Renal cortex interstitium (tissue), 11 donors: Measurements from ENCODE around the gene GPS1. TPM values are rescaled to one million over a fixed set of nuclear protein-coding genes. Genes with fewer than 3 reads are reported as not detected.
"Not testable (repeated sequence)": the region's sequence is repeated elsewhere in the genome, so short reads cannot be mapped to it uniquely, and the experiment has no call there.

Experiments used
- DNase-seq, 11 donors: peaks; one replicate each; pipeline ENCODE4 v3.0.0-alpha.2; 2013; ENCODE audit warnings: low read depth in 9 of 11, low spot score in 4 of 11; ENCODE audit errors: extremely low read depth in 1 of 11
- polyA plus RNA-seq, 3 donors: library from polyadenylated mRNA; unstranded; fragments of 120-200 nt; gene quantifications; one replicate each; pipeline ENCODE4 v1.2.1, GENCODE V29; 2013; ENCODE audit not compliant: insufficient read length in 3 of 3

Gene GPS1
- polyA plus RNA-seq, 3 donors = 98.3 to 138 (median 132) TPM

DNA sequence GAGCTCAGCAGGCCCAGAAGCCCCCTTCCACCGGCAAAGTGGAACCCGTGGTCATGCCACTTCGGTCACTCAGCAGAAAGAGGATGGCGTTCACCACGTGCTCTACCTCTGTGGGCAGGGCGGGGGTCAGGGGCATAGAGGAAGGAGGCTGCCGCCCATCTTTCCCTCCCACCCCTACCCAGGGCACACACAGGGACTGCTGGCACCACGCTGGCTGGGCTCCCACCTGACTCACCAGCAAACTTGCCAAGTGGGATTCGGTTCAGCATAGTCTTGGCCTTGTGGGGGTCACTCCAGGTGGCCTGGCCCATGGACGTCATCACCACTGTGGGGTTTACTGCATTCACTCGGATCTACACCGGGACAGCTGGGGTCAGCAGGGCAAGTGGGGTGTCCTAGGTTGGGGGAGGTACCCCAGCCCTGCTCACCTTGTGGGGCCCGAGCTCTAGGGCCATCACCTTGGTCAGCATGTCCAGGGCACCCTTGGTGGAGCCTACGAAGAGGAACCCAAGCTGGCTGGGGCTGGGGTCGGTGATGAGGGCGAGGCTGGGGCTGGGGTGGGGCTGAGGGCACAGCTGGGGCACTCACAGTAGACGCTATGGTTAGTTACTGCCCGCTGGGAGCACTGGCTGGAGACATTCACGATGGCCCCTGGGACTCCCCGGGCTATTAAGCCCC is 15.6 kb upstream of the GPS1 start:
- no peak for DNase-seq

DNA sequence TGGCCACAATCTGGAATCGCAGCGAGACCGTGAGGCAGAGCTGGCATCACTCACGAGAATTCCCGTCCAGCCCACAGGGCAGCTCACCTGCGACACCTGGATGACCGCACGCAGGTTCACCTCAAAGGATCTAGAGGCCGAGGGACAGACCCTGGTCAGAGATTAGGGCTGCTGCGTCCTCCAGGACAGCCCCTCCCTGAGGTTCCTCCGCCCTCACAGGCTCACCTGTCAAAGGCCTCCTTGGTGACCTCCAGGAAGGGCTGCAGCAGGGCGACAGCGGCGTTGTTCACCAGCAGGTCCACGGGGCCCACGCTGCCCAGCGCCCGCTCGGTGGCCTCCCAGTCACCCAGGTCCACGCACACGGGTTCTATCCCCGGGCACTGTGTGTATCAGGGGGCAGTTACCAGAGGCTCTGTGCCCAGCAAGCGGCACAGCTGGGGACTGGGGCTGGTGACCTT is 15.0 kb upstream of the GPS1 start:
- DNase-seq = no peak

- peak; percentile 80 to 96 (median 91) for DNase-seq
These were observed 14.4 kb upstream of the GPS1 start, which contains the start of gene DCXR for GRCh38 chr17:82037092-82037888. TSS of gene DCXR (minus strand) at chr17:82037697. CDS start at chr17:82037682, 15 bp downstream.

GRCh38 chr17:82037889-82038195 is 13.9 kb upstream of the GPS1 start:
- DNase-seq = no peak

GRCh38 chr17:82038796-82039409 is 12.8 kb upstream of the GPS1 start:
- not testable (repeated sequence) for DNase-seq

- DNase-seq = no peak
These were observed 11.9 kb upstream of the GPS1 start for GRCh38 chr17:82039695-82040299.

GRCh38 chr17:82041144-82041814 is 10.4 kb upstream of the GPS1 start:
- no peak for DNase-seq

- no peak for DNase-seq
These were observed 9.0 kb upstream of the GPS1 start for GRCh38 chr17:82042649-82043048.

DNA sequence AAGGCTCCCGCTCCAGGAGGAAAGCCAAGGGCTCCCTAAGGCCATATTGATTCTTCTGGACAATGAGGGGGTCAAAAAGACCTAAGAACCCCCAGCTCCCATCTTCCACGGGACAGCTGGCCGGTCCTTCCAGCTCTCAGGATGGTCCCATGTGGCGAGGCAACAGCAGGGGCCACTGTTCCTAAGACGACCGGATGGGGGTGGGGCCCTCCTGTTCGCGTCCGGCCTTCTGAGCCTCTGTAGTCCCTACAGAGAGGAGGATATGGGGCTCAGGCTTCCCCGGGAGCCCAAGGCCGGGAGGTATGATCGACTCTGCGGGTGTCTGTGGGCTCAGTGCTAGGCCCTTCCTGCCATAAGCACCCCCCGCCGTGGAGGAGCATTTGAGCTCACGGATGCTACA is 8.2 kb upstream of the GPS1 start:
- no peak for DNase-seq

- DNase-seq = no peak
These were observed 5.7 kb upstream of the GPS1 start for GRCh38 chr17:82045936-82046484.

DNA sequence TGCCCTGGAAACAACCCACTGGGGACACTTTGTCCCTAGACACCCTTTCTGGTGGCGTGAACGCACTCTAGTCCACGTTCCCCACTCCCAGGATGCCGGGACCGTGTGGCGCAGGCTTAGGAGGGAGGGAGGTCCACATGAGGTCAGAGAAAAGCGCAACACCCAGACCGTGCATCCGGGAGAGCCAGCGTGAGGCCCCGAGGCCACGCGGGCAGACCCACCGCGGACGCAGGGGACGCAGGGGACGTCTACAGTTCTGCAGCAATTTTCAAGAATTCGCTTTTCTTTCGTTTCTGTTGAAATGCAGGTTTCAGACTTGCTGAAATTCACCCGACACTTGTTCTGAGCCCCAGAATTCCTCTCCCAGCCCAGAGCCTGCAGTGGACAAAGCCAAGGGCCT is 4.8 kb upstream of the GPS1 start:
- no peak for DNase-seq

- DNase-seq = no peak
These were observed 4.3 kb upstream of the GPS1 start for GRCh38 chr17:82047379-82047778.

- no peak for DNase-seq
These were observed 3.7 kb upstream of the GPS1 start for GRCh38 chr17:82047914-82048570.

DNA sequence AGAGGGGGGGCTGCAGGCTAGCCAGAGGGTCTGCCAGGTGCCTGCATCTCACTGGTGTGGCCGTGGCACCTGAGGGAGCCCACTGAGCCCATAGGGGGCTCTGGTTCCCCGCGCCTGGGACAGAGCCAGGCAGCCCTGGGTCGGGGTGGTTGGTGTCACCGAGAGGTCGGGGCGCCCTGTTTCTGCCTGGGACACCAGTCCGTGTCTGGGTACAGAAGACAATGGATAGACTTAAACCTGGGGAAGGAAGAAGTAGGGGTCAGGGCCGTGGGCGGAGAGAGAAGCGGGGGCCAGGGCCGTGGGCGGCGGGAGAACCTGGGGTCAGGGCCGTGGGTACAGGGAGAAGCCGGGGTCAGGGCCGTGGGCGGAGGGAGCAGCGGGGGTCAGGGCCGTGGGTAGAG is 3.1 kb upstream of the GPS1 start:
- no peak for DNase-seq

DNA sequence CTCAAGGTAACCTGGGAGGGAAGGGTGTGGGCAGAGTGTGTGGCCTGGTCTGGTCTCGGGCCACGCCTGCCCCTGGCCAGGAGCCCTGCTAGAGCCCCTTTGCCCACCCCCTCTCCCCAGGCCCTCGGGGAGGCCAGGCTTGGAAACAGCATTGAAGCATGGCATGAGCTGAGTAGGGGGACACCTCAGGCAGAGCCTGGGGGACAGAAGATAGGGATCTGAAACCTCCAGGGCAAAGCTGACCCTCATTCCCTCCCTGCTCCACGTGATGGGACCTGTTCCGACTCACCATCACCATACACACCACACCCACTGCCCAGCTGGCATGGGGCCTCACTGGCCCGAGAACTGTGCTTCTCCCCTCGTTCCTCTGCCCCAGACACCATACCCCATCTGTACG is 2.6 kb upstream of the GPS1 start:
- DNase-seq = no peak

DNA sequence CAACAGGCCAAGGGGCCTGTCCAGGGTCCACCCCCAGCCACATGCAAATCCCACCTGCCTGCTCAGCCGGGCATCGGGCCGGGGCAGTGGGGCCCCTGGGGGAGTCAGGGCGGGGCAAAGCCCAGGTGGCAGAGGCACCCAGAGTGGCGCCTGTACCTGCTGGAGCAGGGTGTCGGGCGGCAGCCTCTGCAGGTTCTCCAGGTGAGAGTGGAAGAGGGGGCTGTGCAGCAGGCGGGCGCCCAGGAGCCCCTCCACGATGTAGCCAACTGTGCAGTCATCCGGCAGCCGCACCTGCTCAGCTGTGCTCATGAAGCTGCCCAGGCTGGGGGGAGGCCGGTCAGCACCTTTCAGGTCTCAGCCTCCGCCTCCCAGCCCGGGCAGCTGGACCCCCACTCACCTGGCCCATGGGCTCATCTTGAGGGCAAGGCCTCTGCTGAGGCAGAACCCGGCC is 2.2 kb upstream of the GPS1 start:
- no peak for DNase-seq

- no peak for DNase-seq
These were observed 1.4 kb upstream of the GPS1 start for GRCh38 chr17:82050152-82050760.
